Calu3 (cell line): ENCODE measurements around the gene RFT1. TPM values are rescaled to one million over a fixed set of nuclear protein-coding genes. Genes with fewer than 3 reads are reported as not detected.

Experiments used
- BruUV-seq: library from RNA; stranded (reverse); fragments of 400-500 nt; replicated peaks from 2 replicates; lab custom pipeline; 2021; lab: Mats Ljungman, UMichigan
- CTCF ChIA-PET: fragments of 300-600 bp; sonication (Branson Sonifier 250); formaldehyde crosslinking; loops from one replicate; lab custom pipeline; 2022; ENCODE audit warnings: antibody characterized with exemption; lab: Charles Lee
- DNase-seq: peaks from one replicate; pipeline ENCODE4 v3.0.0; 2022
- H3K27ac Mint-ChIP-seq: one replicate; pipeline ENCODE4 v1.8.0; 2022; ENCODE audit warnings: mixed read lengths; ENCODE audit not compliant: unreplicated experiment
- H3K27me3 Mint-ChIP-seq: one replicate; pipeline ENCODE4 v1.8.0; 2022; ENCODE audit warnings: mixed read lengths; ENCODE audit not compliant: unreplicated experiment
- H3K36me3 Mint-ChIP-seq: one replicate; pipeline ENCODE4 v1.8.0; 2022; ENCODE audit warnings: mild to moderate bottlenecking, moderate library complexity, mixed read lengths; ENCODE audit not compliant: insufficient read depth, unreplicated experiment
- H3K4me1 Mint-ChIP-seq: one replicate; pipeline ENCODE4 v1.8.0; 2022; ENCODE audit warnings: mild to moderate bottlenecking, low read depth, mixed read lengths; ENCODE audit not compliant: unreplicated experiment
- H3K4me3 Mint-ChIP-seq: one replicate; pipeline ENCODE4 v1.8.0; 2022; ENCODE audit warnings: mild to moderate bottlenecking, low read depth, moderate library complexity, mixed read lengths; ENCODE audit not compliant: unreplicated experiment
- H3K9me3 Mint-ChIP-seq: one replicate; pipeline ENCODE4 v1.8.0; 2022; ENCODE audit warnings: low read depth, mixed read lengths; ENCODE audit not compliant: unreplicated experiment
- CTCF ChIP-seq: fragments of 200-600 bp; IDR thresholded peaks from one replicate; pipeline ENCODE4 v1.8.0; 2022; ENCODE audit warnings: antibody characterized with exemption; ENCODE audit not compliant: unreplicated experiment
- intact Hi-C: fragments of 100-400 bp; cut with micrococcal nuclease; formaldehyde crosslinking; loops from one replicate; pipeline ENCODE4 v1.10.0; 2022; ENCODE audit not compliant: unreplicated experiment
- total RNA-seq: library from RNA; stranded (reverse); gene quantifications from 2 replicates; pipeline ENCODE4 v1.2.3, GENCODE V29; 2022

RFT1 gene
- total RNA-seq, 1 experiment from 2014 or later, result 35.0 TPM

- H3K4me3 Mint-ChIP-seq, result peak overlapping the region; percentile 77
- no TSS peak for BruUV-seq
- peak overlapping the region; percentile 2 for H3K27ac Mint-ChIP-seq
- H3K4me1 Mint-ChIP-seq, result peaks cover 49% of the 10 kb centered on the region
- CTCF ChIA-PET, result interaction anchor here (1.0 kb wide), 1 partner anchor 16 kb away, joined by 3 read pairs; no protein-coding TSS in a partner anchor
- DNase-seq, result no peak
- no peak for TF ChIP-seq CTCF
- H3K36me3 Mint-ChIP-seq, result peaks cover 30% of the 10 kb centered on the region
- intact Hi-C loops, result loop anchor here (2.0 kb wide), 1 partner anchor 31 kb away; the partner anchor contains the start of gene RFT1
- no peaks in the 10 kb centered on the region for H3K27me3 Mint-ChIP-seq
- no peaks in the 10 kb centered on the region for H3K9me3 Mint-ChIP-seq
These were observed 31.8 kb upstream of the RFT1 start for GRCh38 chr3:53161820-53162671.

DNA sequence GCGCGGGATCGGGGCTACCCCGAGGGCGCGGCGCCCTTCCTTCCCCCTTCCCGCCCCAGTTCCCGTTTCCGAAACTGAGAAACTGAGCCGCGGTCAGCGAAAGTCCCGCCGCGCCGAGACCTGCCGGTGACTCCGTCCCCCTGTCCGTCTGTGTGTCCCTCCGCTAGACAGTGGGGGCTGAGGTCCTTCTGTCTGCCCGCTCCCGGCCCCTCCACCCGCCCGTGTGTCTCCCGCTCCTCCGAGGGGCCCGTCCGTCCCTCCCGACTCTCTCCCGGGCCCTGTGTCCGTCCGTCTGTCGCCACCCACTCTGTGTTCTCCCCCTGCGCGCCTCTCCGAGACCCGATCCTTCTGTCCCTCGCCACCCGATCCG is 31.2 kb upstream of the RFT1 start:
- CTCF ChIA-PET, result interaction anchor here (1.3 kb wide), 1 partner anchor 27 kb away, joined by 6 read pairs; no protein-coding TSS in a partner anchor
- H3K4me1 Mint-ChIP-seq, result peaks cover 55% of the 10 kb centered on the region
- intact Hi-C loops, result no loop called here
- no peaks in the 10 kb centered on the region for H3K9me3 Mint-ChIP-seq
- H3K27me3 Mint-ChIP-seq, result no peaks in the 10 kb centered on the region
- DNase-seq, result peak; percentile 11
- TF ChIP-seq CTCF, result no peak
- H3K36me3 Mint-ChIP-seq, result peaks cover 30% of the 10 kb centered on the region
- peak overlapping the region; percentile 77 for H3K4me3 Mint-ChIP-seq
- BruUV-seq, result no TSS peak
- peak overlapping the region; percentile 2 for H3K27ac Mint-ChIP-seq

DNA sequence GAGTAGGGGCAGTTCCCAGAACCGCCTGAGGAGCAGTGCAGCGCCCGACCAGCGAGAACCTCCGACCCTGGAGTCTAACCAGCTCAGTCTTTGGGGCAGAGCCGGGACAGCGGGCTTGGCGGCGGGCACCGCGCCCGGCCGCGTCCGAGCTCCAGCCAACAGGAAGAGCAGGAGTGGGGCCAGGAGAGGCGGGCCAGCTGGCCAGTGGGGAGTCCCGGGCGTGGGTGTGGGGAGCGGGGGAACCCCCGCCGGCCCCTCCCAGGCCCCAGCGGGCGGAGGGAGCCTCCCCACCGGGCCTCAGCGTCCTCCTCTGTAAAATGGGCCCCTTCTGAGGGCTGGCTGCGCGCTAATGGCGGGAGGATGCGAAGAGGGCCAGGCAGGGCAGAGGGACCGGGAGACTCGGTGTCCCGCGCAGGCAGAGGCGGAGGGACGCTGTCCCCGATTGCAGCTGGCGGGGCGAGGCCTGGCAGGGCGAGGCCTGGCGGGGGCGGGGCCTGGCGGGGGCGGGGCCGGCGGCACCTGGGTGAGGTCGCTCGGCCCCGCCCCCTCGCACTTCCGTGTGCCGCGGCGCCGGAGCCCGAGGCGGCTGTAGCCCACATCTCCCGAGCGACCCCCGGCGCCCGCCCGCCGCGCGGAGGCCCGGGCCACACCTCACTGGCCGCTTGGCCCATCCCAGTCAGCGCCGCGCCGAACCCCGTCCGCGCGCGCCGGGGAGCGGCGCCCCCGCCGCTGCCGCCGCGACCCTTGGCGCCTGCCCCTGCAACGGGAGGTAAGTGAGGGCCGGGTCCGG is 30.6 kb upstream of the RFT1 start, which contains the start of gene PRKCD:
PRKCD (plus strand) TSS at position 550 of the 790 bp plus-strand sequence. CDS start 17,214 bp downstream, outside the sequence.
- intact Hi-C loops, result no loop called here
- CTCF ChIA-PET, result interaction anchor here (0.6 to 1.3 kb wide), 3 partner anchors 17 to 34 kb away, joined by 3 to 6 read pairs (median 3); no protein-coding TSS in a partner anchor
- Mint-ChIP-seq H3K4me3 (peak within 1 kb of the TSS; percentile 77), H3K4me1 (peaks cover 60% of the 10 kb centered on the region), H3K27ac (peak within 1 kb of the TSS; percentile 30), H3K27me3 (no peaks in the 10 kb centered on the region), H3K9me3 (no peaks in the 10 kb centered on the region), H3K36me3 (peaks cover 31% of the 10 kb centered on the region)
- peak; percentile 82 for DNase-seq
- TF ChIP-seq CTCF, result peak; percentile 49
- BruUV-seq, result no TSS peak

GRCh38 chr3:53160061-53160659 is 29.9 kb upstream of the RFT1 start:
- H3K27me3 Mint-ChIP-seq, result no peaks in the 10 kb centered on the region

More at GRCh38 chr3:53160061-53160659, 29.9 kb upstream of the RFT1 start:
- Mint-ChIP-seq H3K36me3 (peaks cover 37% of the 10 kb centered on the region), H3K9me3 (no peaks in the 10 kb centered on the region), H3K4me1 (peaks cover 67% of the 10 kb centered on the region), H3K27ac (peak overlapping the region; percentile 30), H3K4me3 (peak overlapping the region; percentile 77)
- intact Hi-C loops, result no loop called here
- BruUV-seq, result no TSS peak
- DNase-seq, result no peak
- TF ChIP-seq CTCF, result no peak
- CTCF ChIA-PET, result interaction anchor here (0.6 to 1.3 kb wide), 3 partner anchors 16 to 35 kb away, joined by 3 to 6 read pairs (median 3); no protein-coding TSS in a partner anchor
